OCI-LY3 (cell line): ENCODE results near the gene SBK2.

Source experiments
- H2AFZ ChIP-seq: fragments of 200-600, 300-600 bp; shearing (Covaris generic); 2 replicates; pipeline ENCODE4 v1.6.0; 2014; ENCODE audit warnings: antibody characterized with exemption, low read depth, low read length
- H3K27ac ChIP-seq: fragments of 200-600, 300-600 bp; sonication (generic); 2 replicates; pipeline ENCODE4 v1.5.1; 2014; ENCODE audit warnings: mild to moderate bottlenecking, low read length, moderate library complexity, mixed read lengths
- H3K27me3 ChIP-seq: fragments of 200-600, 300-600 bp; sonication (generic); 2 replicates; pipeline ENCODE4 v1.6.1; 2014; ENCODE audit warnings: low read depth, low read length, mixed read lengths
- H3K36me3 ChIP-seq: fragments of 200-600, 300-600 bp; sonication (generic); replicated peaks from 2 replicates; pipeline ENCODE3; 2014; ENCODE audit warnings: low read depth, low read length, mixed read lengths
- H3K4me1 ChIP-seq: fragments of 300-600, 200-600 bp; sonication (generic); 2 replicates; pipeline ENCODE4 v1.6.1; 2014; ENCODE audit warnings: low read length, mixed read lengths
- H3K4me2 ChIP-seq: fragments of 200-600, 300-600 bp; sonication (generic); 2 replicates; pipeline ENCODE4 v1.6.1; 2014; ENCODE audit warnings: low read length, mixed read lengths
- H3K4me3 ChIP-seq: fragments of 300-600, 200-600 bp; sonication (generic); 2 replicates; pipeline ENCODE4 v1.5.1; 2014; ENCODE audit warnings: antibody characterized with exemption, mild to moderate bottlenecking, low read length, moderate library complexity
- H3K79me2 ChIP-seq: fragments of 300-600, 200-600 bp; shearing (Covaris generic); 2 replicates; pipeline ENCODE4 v1.6.1; 2014; ENCODE audit warnings: mild to moderate bottlenecking, low read length, mixed read lengths
- H3K9ac ChIP-seq: fragments of 300-600, 200-600 bp; shearing (Covaris generic); 2 replicates; pipeline ENCODE4 v1.6.0; 2014; ENCODE audit warnings: mild to moderate bottlenecking, low read length, moderate library complexity
- H3K9me3 ChIP-seq: fragments of 200-600, 300-600 bp; shearing (Covaris generic); 2 replicates; pipeline ENCODE4 v1.6.1; 2014; ENCODE audit warnings: low read length, mixed read lengths; ENCODE audit not compliant: insufficient read depth
- H4K20me1 ChIP-seq: fragments of 200-600, 300-600 bp; sonication (generic); 2 replicates; pipeline ENCODE4 v1.6.1; 2016; ENCODE audit warnings: low read length, mixed read lengths; ENCODE audit not compliant: insufficient read depth
- CTCF ChIP-seq: fragments of 200-600, 300-600 bp; sonication (generic); IDR thresholded peaks from 2 replicates; pipeline ENCODE4 v1.5.1; 2014; ENCODE audit warnings: antibody characterized with exemption, low read length, low read depth
- EZH2phosphoT487 ChIP-seq: fragments of 200-600 bp; shearing (Covaris generic); IDR thresholded peaks from 2 replicates; pipeline ENCODE4 v1.6.1; 2018; ENCODE audit warnings: antibody characterized with exemption, mixed run types, low read depth

SBK2 gene

GRCh38 chr19:55579766-55580621 lies 43.1 kb upstream of the SBK2 start:
- Histone ChIP-seq H3K27me3 (no peaks in the 10 kb centered on the region), H3K4me1 (peaks cover 14% of the 10 kb centered on the region), H3K4me2 (peak overlapping the region; percentile 95), H3K4me3 (peak overlapping the region; percentile 88), H3K27ac (peak overlapping the region; percentile 69), H3K36me3 (peaks cover 22% of the 10 kb centered on the region), H3K9ac (peak overlapping the region; percentile 98), H4K20me1 (no peaks in the 10 kb centered on the region), H2AFZ (peak overlapping the region; percentile 48; the same call in 1 of the 2 replicates), H3K9me3 (no peaks in the 10 kb centered on the region), H3K79me2 (peaks cover 27% of the 10 kb centered on the region)
- TF ChIP-seq CTCF (no peak), EZH2phosphoT487 (no peak)

GRCh38 chr19:55578761-55579747 lies 42.1 kb upstream of the SBK2 start:
- Histone ChIP-seq H4K20me1 (no peaks in the 10 kb centered on the region), H3K27me3 (no peaks in the 10 kb centered on the region), H3K27ac (no peak overlapping the region), H3K4me2 (peak overlapping the region; percentile 95), H3K9me3 (no peaks in the 10 kb centered on the region), H3K9ac (0 out of 2 replicates have a peak overlapping the region, but pooled peaks have one; percentile 98), H3K4me3 (peak overlapping the region; percentile 88), H3K79me2 (peaks cover 27% of the 10 kb centered on the region), H3K4me1 (peaks cover 14% of the 10 kb centered on the region), H3K36me3 (peaks cover 22% of the 10 kb centered on the region), H2AFZ (no peak overlapping the region)
- TF ChIP-seq EZH2phosphoT487 (no peak), CTCF (no peak)

GRCh38 chr19:55578031-55578760 lies 41.3 kb upstream of the SBK2 start:
- no peak overlapping the region for H3K4me3 ChIP-seq
- H3K9ac ChIP-seq, result no peak overlapping the region
- H4K20me1 ChIP-seq, result no peaks in the 10 kb centered on the region
- H3K27ac ChIP-seq, result no peak overlapping the region
- no peaks in the 10 kb centered on the region for H3K27me3 ChIP-seq
- H3K79me2 ChIP-seq, result peaks cover 27% of the 10 kb centered on the region
- H3K9me3 ChIP-seq, result no peaks in the 10 kb centered on the region
- no peak overlapping the region for H3K4me2 ChIP-seq
- no peak overlapping the region for H2AFZ ChIP-seq
- no peak for TF ChIP-seq EZH2phosphoT487
- no peak for TF ChIP-seq CTCF
- H3K4me1 ChIP-seq, result peaks cover 14% of the 10 kb centered on the region
- H3K36me3 ChIP-seq, result peaks cover 22% of the 10 kb centered on the region
